Measurements from ENCODE around the gene FOXP4.

FOXP4 gene

GRCh38 chr6:41578217-41579087, 32.3 kb downstream of the FOXP4 start:
- Mint-ChIP-seq H3K4me1 (no peaks in the 10 kb centered on the region), H3K36me3 (peaks cover 2% of the 10 kb centered on the region), H3K27ac (no peak overlapping the region), H3K27me3 (no peaks in the 10 kb centered on the region), H3K9me3 (no peaks in the 10 kb centered on the region), H3K4me3 (no peak overlapping the region)

- Mint-ChIP-seq H3K9me3 (no peaks in the 10 kb centered on the region), H3K27ac (no peak overlapping the region), H3K27me3 (no peaks in the 10 kb centered on the region), H3K4me1 (no peaks in the 10 kb centered on the region), H3K36me3 (peaks cover 2% of the 10 kb centered on the region), H3K4me3 (no peak overlapping the region)
Measured at GRCh38 chr6:41579088-41579610, 33.0 kb downstream of the FOXP4 start.

DNA sequence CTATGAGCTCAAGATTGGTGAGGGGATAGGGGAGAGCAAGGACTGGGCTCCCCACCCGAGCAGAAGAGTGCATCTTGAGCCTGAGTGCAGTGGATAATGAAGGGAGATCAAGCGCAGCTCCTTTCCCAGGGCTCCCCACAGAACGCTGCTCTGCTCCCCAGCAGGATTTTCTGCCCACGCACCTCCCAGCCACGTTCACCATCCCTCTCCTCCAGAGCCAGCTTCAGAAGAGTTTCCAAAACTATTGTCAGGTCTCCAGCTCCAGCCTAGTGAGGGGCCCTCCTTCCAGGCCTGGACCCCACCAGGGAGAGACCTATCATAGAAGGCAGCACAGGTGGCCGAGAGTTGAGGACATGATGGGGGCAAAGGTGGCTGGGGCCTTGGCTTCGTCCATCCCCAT, 34.5 kb downstream of the FOXP4 start:
- H3K27me3 Mint-ChIP-seq: no peaks in the 10 kb centered on the region
- peaks cover 2% of the 10 kb centered on the region for H3K36me3 Mint-ChIP-seq
- no peaks in the 10 kb centered on the region for H3K9me3 Mint-ChIP-seq
- no peaks in the 10 kb centered on the region for H3K4me1 Mint-ChIP-seq
- H3K4me3 Mint-ChIP-seq: no peak overlapping the region
- no peak overlapping the region for H3K27ac Mint-ChIP-seq

DNA sequence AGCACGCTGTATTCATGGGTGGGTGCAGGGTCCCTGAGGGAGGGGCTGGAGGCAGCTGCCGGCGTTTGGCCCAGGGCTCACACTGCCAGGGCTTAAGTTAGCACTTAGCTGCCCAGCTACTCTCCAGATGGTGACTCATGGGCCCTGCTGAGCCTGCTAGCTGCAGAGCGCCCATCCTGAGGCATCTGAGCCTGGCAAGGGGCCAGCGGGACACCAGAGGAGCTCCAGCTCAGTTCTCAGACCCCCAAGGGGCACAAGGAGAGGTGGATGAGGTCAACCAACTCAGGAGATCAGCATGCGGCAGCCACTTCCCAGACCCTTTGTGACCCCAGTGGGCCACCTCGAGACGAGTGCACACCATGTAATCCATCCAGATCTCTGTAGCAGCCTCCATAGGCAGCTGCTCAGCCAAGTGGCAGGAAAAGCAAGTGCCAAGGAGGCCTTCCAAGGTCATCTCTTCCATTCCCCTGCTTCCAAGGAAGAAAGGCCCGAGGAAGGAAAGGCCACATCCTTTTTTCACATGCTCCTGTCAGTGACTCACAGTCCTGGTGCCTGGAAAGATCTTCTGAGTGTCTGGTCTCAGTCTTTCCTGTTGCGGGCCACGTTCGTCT, 35.3 kb downstream of the FOXP4 start:
- H3K36me3 Mint-ChIP-seq: peaks cover 2% of the 10 kb centered on the region
- no peaks in the 10 kb centered on the region for H3K4me1 Mint-ChIP-seq
- no peak overlapping the region for H3K27ac Mint-ChIP-seq
- no peaks in the 10 kb centered on the region for H3K27me3 Mint-ChIP-seq
- no peaks in the 10 kb centered on the region for H3K9me3 Mint-ChIP-seq
- H3K4me3 Mint-ChIP-seq: no peak overlapping the region

DNA sequence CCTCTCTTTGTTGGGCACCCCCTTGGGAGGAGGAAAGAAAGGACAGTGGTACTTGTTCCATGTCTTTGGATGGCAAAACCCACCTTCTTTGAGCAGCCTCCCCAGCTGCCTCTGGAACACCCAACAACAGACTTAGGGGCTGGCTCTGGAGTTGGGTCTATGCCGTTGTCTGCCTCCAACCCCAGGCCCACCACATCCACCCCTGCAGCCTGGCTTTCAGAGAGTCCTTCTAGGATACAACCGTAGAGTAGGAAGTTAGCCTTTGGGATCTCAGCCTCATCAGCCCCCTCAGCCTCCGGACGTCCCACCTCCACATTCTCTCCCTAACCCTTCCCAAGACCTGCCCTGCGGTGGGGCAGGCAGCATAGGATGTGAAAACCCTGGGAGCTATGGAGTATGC, 36.4 kb downstream of the FOXP4 start:
- Mint-ChIP-seq H3K27me3 (no peaks in the 10 kb centered on the region), H3K4me3 (no peak overlapping the region)

GRCh38 chr6:41583565-41583964, 37.4 kb downstream of the FOXP4 start:
- H3K4me1 Mint-ChIP-seq: no peaks in the 10 kb centered on the region
- H3K27me3 Mint-ChIP-seq: no peaks in the 10 kb centered on the region
- H3K4me3 Mint-ChIP-seq: no peak overlapping the region
- no peaks in the 10 kb centered on the region for H3K9me3 Mint-ChIP-seq
- no peak overlapping the region for H3K27ac Mint-ChIP-seq
- peaks cover 2% of the 10 kb centered on the region for H3K36me3 Mint-ChIP-seq

More for the DNA sequence above, 36.4 kb downstream of the FOXP4 start:
- H3K4me1 Mint-ChIP-seq: no peaks in the 10 kb centered on the region
- H3K9me3 Mint-ChIP-seq: no peaks in the 10 kb centered on the region
- peaks cover 2% of the 10 kb centered on the region for H3K36me3 Mint-ChIP-seq
- H3K27ac Mint-ChIP-seq: no peak overlapping the region

DNA sequence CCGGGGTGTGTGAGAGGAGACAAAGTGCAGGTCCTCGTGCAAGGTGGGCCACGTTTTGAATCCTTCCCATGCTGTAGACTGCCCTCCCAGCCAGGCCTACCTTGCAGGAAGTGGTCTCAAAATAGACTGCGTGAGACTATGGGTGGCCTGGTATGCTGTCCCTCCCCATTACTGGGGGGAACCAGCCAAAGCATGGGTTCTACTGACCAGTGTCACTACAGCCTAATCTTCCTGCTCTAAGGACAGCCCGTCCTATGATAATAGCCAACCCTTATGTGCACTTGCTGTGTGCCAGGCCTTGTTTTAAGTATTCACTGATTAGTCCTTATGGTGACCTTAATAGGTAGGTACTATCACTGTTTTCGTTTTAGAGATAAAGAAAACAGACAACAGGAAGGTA, 38.0 kb downstream of the FOXP4 start:
- Mint-ChIP-seq H3K9me3 (no peaks in the 10 kb centered on the region), H3K4me1 (no peaks in the 10 kb centered on the region), H3K27me3 (no peaks in the 10 kb centered on the region), H3K27ac (no peak overlapping the region), H3K36me3 (peaks cover 2% of the 10 kb centered on the region), H3K4me3 (no peak overlapping the region)

GRCh38 chr6:41584668-41585205, 38.6 kb downstream of the FOXP4 start:
- Mint-ChIP-seq H3K27me3 (no peaks in the 10 kb centered on the region), H3K9me3 (no peaks in the 10 kb centered on the region), H3K27ac (no peak overlapping the region), H3K36me3 (peaks cover under 1% of the 10 kb centered on the region), H3K4me3 (no peak overlapping the region), H3K4me1 (no peaks in the 10 kb centered on the region)

DNA sequence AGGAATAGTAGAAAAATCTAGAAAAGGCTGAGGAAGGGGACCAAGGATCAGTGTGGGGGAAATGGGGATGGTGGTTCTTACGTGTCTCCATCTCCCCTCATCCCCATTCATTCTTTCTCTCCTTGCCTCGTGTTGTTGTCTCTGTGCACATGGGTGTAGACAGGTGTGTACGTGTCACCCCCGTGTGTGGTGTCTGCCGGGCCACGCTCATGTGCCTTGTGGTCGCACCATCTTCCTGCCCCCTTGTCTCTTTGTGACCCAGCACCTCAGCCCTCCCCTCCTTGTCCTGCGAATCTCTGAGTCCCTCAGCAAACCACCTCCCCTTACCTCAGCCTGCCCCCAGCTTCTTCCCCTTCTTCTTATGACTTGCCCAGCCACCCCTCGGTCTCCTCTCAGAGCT, 39.4 kb downstream of the FOXP4 start:
- Mint-ChIP-seq H3K9me3 (no peaks in the 10 kb centered on the region), H3K4me3 (no peak overlapping the region), H3K4me1 (no peaks in the 10 kb centered on the region), H3K27me3 (no peaks in the 10 kb centered on the region), H3K36me3 (peaks cover 1% of the 10 kb centered on the region), H3K27ac (no peak overlapping the region)

DNA sequence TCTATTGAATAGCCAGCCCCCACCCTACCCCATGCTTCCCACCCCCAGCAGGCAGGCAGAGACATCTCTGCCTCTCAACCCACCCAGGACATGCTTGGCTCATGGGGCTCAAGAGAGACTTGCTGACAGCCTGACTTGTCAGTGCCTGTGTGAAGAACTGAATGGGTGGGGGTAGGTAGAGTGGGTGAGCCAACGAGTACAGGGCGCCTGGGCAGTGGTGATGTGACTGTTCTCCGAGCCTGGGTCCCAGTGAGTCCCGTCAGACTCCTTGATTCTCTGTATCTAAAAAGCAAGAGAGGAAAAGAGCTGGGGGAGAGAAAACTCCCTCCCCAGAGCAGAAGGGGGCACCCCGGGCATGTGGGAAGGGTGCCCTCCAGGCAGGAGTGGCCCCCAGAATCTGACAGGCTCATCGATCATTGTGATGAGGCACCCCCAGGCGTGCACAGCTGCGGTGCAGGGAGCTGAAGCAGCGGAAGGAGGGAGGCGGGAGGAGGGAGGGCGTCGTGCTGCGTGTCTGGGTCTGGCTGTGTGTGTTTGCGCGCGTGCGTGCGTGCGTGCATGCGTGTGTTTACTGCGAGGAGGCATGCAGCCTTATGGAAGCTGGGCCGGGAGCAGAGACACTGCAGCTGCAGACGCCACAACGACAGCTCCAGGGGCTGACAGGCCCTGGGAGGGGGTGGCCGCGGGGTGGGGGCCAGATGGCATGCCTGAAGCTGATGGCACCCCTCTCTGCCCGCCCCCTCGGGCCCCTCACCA, 40.2 kb downstream of the FOXP4 start:
- Mint-ChIP-seq H3K4me1 (no peaks in the 10 kb centered on the region), H3K27ac (no peak overlapping the region), H3K4me3 (no peak overlapping the region), H3K27me3 (no peaks in the 10 kb centered on the region), H3K36me3 (peaks cover 1% of the 10 kb centered on the region), H3K9me3 (no peaks in the 10 kb centered on the region)

DNA sequence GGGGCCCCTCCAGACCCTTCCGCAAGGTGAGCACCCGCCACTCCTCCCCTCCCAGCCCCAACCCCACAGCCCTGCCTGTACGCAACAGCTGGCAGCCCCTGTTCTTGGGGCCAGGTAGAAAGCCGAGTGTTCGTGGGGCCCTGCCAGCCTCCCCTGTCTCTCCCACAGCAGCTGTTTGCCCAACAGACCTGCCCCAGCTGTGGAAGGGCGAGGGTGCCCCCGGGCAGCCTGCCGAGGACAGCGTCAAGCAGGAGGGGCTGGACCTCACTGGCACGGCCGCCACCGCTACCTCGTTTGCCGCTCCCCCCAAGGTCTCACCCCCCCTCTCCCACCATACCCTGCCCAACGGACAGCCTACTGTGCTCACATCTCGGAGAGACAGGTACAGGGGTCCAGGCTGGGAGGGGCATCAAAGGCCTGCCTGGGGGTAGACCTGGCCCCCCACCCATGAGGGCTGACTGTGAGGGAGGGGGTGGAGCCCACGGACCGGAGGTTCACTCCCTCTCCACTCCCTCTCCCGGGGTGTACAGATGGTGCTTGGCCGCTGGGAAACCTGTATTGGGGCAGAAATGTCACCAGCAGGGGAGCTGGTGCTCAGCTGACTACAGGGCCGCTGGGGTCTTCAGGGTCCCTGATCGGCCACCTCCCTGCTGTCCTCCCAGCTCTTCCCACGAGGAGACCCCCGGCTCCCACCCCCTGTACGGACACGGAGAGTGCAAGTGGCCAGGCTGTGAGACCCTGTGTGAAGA, 41.1 kb downstream of the FOXP4 start:
- no peaks in the 10 kb centered on the region for H3K4me1 Mint-ChIP-seq
- peaks cover 1% of the 10 kb centered on the region for H3K36me3 Mint-ChIP-seq
- H3K9me3 Mint-ChIP-seq: no peaks in the 10 kb centered on the region
- no peaks in the 10 kb centered on the region for H3K27me3 Mint-ChIP-seq
- H3K4me3 Mint-ChIP-seq: no peak overlapping the region
- no peak overlapping the region for H3K27ac Mint-ChIP-seq

DNA sequence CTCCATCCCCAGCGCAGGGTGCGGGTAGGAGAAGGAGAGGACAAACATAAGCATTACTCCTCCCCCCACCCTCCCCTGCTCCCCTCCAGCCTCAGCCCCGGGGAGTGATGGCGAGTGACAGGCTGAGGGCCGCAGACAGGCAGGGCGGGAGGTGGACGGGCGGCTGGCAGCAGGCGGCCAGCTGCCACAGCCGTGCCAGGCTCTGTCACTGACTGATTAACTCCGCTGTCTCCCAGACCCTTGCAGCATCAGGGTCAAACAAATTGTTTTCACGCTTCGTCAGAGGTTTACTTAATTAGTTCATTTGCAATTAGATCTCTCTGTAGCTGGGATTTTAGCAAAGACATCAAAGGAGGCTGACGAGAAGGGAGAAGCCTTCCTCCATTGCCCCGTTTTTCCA, 41.9 kb downstream of the FOXP4 start:
- H3K27ac Mint-ChIP-seq: no peak overlapping the region
- peaks cover 1% of the 10 kb centered on the region for H3K36me3 Mint-ChIP-seq
- no peaks in the 10 kb centered on the region for H3K4me1 Mint-ChIP-seq

DNA sequence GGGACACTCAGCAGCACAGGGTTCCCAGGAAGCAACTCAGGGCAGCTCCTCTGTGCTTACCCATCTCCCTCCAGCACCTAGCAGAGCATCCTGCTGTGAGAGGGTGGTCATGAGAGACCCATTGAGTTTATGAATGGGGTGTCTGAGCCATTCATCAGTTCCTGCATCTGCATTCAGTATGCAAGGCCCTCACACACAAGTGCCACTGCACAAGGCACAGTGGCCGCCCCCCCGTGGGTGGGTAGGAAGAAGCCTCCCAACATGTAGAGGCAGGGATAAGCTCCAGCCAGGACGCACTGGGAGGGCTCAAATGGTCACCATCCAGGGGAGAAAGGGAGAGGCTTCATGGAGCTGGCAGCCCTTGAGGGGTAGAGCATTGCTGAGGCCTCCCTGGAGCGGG, 43.0 kb downstream of the FOXP4 start:
- Mint-ChIP-seq H3K4me1 (no peaks in the 10 kb centered on the region), H3K4me3 (no peak overlapping the region), H3K9me3 (no peaks in the 10 kb centered on the region), H3K27ac (no peak overlapping the region), H3K36me3 (peaks cover 1% of the 10 kb centered on the region), H3K27me3 (no peaks in the 10 kb centered on the region)

More for the DNA sequence above, 41.9 kb downstream of the FOXP4 start:
- H3K9me3 Mint-ChIP-seq: no peaks in the 10 kb centered on the region
- no peaks in the 10 kb centered on the region for H3K27me3 Mint-ChIP-seq
- no peak overlapping the region for H3K4me3 Mint-ChIP-seq

DNA sequence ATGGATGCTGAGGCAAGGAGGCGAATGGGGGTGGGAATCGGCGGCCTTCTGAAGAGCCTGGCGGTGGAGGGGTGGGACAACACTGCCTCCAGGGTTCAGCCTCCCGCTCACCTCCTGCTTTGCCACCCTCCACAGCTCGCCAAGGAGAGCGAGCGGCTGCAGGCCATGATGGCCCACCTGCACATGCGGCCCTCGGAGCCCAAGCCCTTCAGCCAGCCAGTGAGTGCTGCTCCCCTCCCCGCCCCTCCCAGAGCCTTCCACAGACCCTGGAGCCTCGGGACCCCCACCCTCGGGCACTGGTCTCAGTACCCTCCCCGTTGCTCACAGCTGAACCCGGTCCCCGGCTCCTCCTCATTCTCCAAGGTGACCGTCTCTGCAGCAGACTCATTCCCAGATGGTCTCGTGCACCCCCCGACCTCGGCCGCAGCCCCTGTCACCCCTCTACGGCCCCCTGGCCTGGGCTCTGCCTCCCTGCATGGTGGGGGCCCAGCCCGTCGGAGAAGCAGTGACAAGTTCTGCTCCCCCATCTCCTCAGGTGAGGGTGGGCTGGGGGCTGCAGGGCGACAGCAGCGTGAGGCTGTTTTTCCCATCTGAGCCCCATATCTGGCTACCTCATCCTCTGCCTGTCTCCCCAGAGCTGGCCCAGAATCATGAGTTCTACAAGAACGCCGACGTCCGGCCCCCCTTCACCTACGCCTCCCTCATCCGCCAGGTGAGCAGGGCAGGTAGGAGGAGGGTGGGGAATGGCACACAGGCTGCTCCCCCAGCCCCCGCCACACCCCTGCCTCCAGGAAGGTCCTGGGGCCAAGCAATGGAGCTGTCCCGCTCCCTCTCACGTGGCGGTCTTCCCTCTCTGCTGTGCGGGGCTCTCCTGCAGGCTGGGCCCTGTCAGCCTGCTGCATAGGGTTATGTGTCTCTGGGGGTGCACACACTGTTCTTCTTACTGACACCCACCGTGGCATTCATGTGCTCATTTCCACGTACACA, 43.7 kb downstream of the FOXP4 start:
- no peak overlapping the region for H3K4me3 Mint-ChIP-seq
- no peak overlapping the region for H3K27ac Mint-ChIP-seq
- no peaks in the 10 kb centered on the region for H3K9me3 Mint-ChIP-seq
- no peaks in the 10 kb centered on the region for H3K4me1 Mint-ChIP-seq
- peaks cover 1% of the 10 kb centered on the region for H3K36me3 Mint-ChIP-seq
- H3K27me3 Mint-ChIP-seq: no peaks in the 10 kb centered on the region

Data from activated naive CD4-positive, alpha-beta T cell treated with anti-CD3 and anti-CD28 coated beads, Interleukin-2, amount 50 U/mL, for 24 hours (primary cell).